GM21737 (cell line): ENCODE measurements around the gene MAGEA3.
"Not testable (repeated sequence)": the region's sequence is repeated elsewhere in the genome, so short reads cannot be mapped to it uniquely, and the experiment has no call there.

Source experiments
- ATAC-seq: cut with Tn5 transposase; IDR thresholded peaks from one replicate; pipeline ENCODE4 v1.9.1; 2021; ENCODE audit warnings: mild to moderate bottlenecking, moderate library complexity; ENCODE audit not compliant: unreplicated experiment

Gene MAGEA3

GRCh38 chrX:152735860-152736511, 37.4 kb downstream of the MAGEA3 start:
- no peak for ATAC-seq

GRCh38 chrX:152736528-152736927, 37.9 kb downstream of the MAGEA3 start:
- not testable (repeated sequence) for ATAC-seq

- no peak for ATAC-seq
Measured at GRCh38 chrX:152738560-152738959, 40.0 kb downstream of the MAGEA3 start.
